GM12892 (cell line): ENCODE results near the gene TMEM184A.

Experiments used
- DNase-seq: peaks from one replicate; pipeline ENCODE4 v3.0.0; 2011; ENCODE audit not compliant: insufficient read length
- FAIRE-seq: peaks from 2 replicates; lab custom pipeline; 2011; peaks lifted over from hg19 to GRCh38; lab: Jason Lieb, UNC
- POLR2A ChIP-seq: IDR thresholded peaks from 2 replicates; pipeline ENCODE4 v1.6.1; 2011; ENCODE audit warnings: low read depth, low read length, control low read depth
- POLR2AphosphoS5 ChIP-seq: IDR thresholded peaks from 2 replicates; pipeline ENCODE4 v1.6.1; 2011; ENCODE audit warnings: low read depth, low read length, control low read depth
- TAF1 ChIP-seq: IDR thresholded peaks from 2 replicates; pipeline ENCODE4 v1.6.1; 2011; ENCODE audit warnings: low read depth, mild to moderate bottlenecking, control low read depth, low read length, borderline replicate concordance

Gene TMEM184A

DNA sequence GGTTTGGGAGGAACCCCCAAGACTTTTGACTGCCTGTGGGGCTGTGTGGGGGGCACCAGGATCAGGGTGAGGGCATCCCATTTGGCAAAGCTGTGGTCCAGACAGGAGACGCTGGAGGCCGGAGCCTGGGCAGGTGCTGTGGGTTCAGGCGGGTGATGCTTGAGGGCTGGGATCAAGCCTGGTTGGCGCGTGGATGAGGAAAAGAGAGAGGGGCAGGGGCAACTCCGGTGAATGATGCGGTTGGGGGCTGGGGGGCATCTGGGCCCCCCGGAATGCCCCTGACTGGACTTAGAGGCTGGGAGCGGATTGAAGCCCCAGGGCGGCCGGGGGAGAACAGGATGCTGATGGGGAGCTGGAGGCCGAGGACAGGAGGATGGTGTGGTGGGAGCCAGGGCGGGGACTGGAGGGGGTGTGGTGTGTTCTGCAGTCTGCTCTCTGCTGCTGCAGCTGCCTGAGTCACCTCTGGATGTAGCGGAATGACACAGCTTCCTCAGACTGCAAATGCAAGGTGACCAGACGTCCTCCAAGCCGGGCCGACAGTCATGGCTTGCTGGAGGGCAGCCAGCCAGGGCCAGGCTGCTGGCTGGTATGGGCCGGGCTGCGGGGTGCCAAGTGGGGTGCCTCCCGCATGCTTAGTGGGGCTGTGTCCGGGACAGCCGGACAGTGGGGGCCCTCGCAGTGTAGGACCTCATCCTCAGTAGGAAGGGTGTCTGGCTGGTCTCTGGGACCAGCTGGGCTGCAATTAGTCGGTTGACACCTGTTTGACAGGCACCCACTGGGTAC is 22.3 kb downstream of the TMEM184A start:
- no peak for TF ChIP-seq TAF1
- no peak for TF ChIP-seq POLR2A
- TF ChIP-seq POLR2AphosphoS5: no peak
- no peak for DNase-seq
- peak; percentile 21 for FAIRE-seq

DNA sequence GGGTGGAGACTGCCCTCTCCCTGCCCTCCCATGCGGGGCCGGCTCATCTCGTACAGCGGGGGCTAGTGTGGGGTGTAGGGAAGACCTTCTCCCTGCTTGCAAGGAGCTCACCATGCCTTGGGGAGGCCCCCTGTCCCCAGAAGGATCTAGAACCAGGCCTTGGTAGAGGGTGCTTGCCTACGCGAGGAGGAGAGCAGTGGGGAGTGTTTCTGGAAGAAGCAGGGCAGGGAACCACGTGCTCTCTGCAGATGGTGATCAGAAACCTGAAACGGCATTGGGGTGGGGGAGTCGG is 22.8 kb downstream of the TMEM184A start:
- FAIRE-seq (peak; percentile 14), DNase-seq (no peak)
- TF ChIP-seq POLR2A (no peak), TAF1 (no peak), POLR2AphosphoS5 (no peak)

- no peak for DNase-seq
- TF ChIP-seq POLR2AphosphoS5 (no peak), POLR2A (no peak), TAF1 (no peak)
- FAIRE-seq: peak; percentile 42
Observed at GRCh38 chr7:1532456-1533254, 23.4 kb downstream of the TMEM184A start.

- TF ChIP-seq TAF1 (no peak), POLR2A (no peak), POLR2AphosphoS5 (no peak)
- no peak for FAIRE-seq
- no peak for DNase-seq
Observed at GRCh38 chr7:1531979-1532455, 24.0 kb downstream of the TMEM184A start.

GRCh38 chr7:1531263-1531978 is 24.6 kb downstream of the TMEM184A start:
- FAIRE-seq: no peak
- TF ChIP-seq POLR2A: no peak
- no peak for TF ChIP-seq TAF1
- no peak for TF ChIP-seq POLR2AphosphoS5
- DNase-seq: no peak

- DNase-seq (no peak), FAIRE-seq (no peak)
- TF ChIP-seq POLR2A (no peak), TAF1 (no peak), POLR2AphosphoS5 (no peak)
Observed at GRCh38 chr7:1530946-1531262, 25.1 kb downstream of the TMEM184A start.

- DNase-seq (no peak), FAIRE-seq (no peak)
- TF ChIP-seq POLR2A: no peak
- TF ChIP-seq POLR2AphosphoS5: no peak
- no peak for TF ChIP-seq TAF1
Observed at GRCh38 chr7:1529383-1530116, 26.5 kb downstream of the TMEM184A start.

DNA sequence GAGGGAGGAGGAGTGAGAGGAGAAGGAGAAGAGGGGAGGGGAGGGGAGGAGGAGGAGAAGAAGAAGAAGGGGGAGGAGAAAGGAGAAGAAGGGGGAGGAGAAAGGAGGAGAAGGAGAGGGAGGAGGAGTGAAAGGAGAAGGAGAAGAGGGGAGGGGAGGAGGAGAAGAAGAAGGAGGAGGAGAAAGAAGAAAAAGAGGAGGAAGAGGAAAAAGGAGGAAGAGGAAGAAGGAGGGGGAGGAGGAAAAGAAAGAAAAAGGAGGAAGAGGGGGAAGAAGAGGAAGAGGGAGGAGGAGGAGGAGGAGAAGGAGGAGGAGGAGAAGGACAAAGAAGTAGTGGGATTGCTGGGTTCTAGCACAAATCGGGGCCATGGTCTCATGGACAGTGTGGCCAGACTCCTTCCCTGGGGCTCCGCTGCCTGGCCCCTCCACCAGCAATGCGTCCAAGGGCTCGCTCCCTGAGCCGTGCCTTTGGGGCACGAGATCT is 29.7 kb downstream of the TMEM184A start:
- FAIRE-seq (no peak), DNase-seq (no peak)
- TF ChIP-seq TAF1: no peak
- no peak for TF ChIP-seq POLR2A
- TF ChIP-seq POLR2AphosphoS5: no peak

DNA sequence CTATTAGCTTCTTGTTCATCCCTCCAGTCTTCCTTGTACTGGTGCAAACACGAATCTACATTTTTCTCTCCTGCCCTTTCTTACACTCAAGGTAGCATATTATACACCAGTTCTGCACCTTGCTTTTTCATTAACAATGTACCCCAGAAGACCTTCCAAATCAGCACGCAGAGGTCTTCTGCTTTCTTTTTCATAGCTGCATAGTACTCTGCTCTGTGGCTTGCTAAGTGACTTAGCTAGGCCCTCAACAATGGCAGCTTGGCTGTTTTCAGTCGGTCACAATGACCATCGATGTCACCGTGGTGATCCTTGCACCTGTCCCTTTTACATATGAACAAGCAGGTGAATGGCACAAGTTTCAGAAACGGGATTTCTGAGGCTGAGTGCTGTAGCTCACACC is 30.6 kb downstream of the TMEM184A start:
- TF ChIP-seq POLR2AphosphoS5: no peak
- no peak for TF ChIP-seq POLR2A
- TF ChIP-seq TAF1: no peak
- DNase-seq: no peak
- FAIRE-seq: no peak

DNA sequence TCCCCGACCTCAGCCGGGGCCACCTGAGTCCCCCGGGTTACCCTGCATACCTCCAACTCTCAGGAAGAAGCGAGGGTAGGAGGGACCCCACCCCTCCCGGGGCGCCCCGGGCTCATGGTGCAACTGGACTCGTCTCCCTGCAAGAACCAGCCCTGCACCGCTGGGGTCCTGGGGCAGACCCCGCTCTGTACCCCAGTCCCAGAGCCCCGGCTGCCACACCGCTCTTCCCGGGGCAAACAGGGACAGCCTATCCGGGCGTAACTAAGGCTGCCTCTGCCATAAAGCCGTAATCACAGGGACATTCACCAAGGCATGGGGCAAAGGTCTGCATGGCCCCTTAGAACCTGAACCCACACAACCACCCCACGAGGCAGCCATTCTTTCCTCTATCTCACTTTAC is 32.2 kb downstream of the TMEM184A start:
- TF ChIP-seq POLR2A (no peak), POLR2AphosphoS5 (no peak), TAF1 (no peak)
- DNase-seq: no peak
- FAIRE-seq: no peak

DNA sequence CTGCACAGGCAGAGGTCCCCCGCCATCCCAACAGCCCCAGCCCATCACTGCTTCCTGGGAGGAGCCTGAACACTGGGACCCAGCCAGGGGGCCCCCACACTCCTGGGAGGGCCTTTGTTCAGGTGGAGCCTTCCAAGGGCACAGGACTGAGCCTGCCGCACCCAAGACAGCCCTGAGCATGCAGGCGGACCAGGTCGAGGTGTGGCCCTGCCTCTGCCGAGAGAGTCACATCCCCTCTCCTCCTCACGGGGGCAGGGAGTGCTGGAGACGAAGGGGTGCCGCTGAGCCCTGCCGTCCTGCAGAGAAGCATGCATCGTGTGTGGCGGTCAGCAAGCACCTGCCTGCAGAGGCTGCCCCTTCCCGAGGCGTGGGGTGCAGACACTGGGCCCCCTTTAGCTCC is 32.8 kb downstream of the TMEM184A start:
- no peak for TF ChIP-seq TAF1
- no peak for TF ChIP-seq POLR2AphosphoS5
- no peak for TF ChIP-seq POLR2A
- no peak for DNase-seq
- no peak for FAIRE-seq
